Aorta (tissue), 5 donors: ENCODE results near the gene COBL. TPM values are rescaled to one million over a fixed set of nuclear protein-coding genes. Genes with fewer than 3 reads are reported as not detected.
A peak's percentile ranks its signal among the peaks of the same experiment; 100 is the strongest.

Experiments used
- ATAC-seq: fragments of 200-7000 bp; cut with Tn5 transposase; one replicate; pipeline ENCODE4 v1.9.1; 2022; ENCODE audit warnings: moderate library complexity; ENCODE audit not compliant: low FRiP score
- DNase-seq, 2 donors: peaks; one replicate each; pipeline ENCODE4 v3.0.0-alpha.2; 2020
- H3K27ac ChIP-seq, 2 donors: one replicate each; pipeline ENCODE4 v1.5.1; 2013; ENCODE audit warnings: low read length in 2 of 2, mild to moderate bottlenecking in 2 of 2, moderate library complexity in 2 of 2, control low read depth in 1 of 2, inconsistent platforms in 1 of 2, low read depth in 1 of 2
- H3K27me3 ChIP-seq, 2 donors: one replicate each; pipeline ENCODE4 v1.6.1; 2013; ENCODE audit warnings: control low read depth in 1 of 2, low read length in 1 of 2, mild to moderate bottlenecking in 1 of 2, moderate library complexity in 1 of 2; ENCODE audit not compliant: insufficient read depth in 2 of 2, control insufficient read depth in 1 of 2
- H3K36me3 ChIP-seq, 2 donors: one replicate each; pipeline ENCODE4 v1.6.1; 2013; ENCODE audit warnings: control low read depth in 1 of 2, low read length in 1 of 2, mild to moderate bottlenecking in 1 of 2; ENCODE audit not compliant: insufficient read depth in 2 of 2, control insufficient read depth in 1 of 2
- H3K4me1 ChIP-seq, 2 donors: one replicate each; pipeline ENCODE4 v1.6.1; 2013; ENCODE audit warnings: low read length in 2 of 2, control low read depth in 1 of 2, mild to moderate bottlenecking in 1 of 2, moderate library complexity in 1 of 2; ENCODE audit not compliant: insufficient read depth in 2 of 2, control insufficient read depth in 1 of 2
- H3K4me3 ChIP-seq, 2 donors: one replicate each; pipeline ENCODE4 v1.5.1; 2013; ENCODE audit warnings: low read length in 2 of 2, control low read depth in 1 of 2, mild to moderate bottlenecking in 1 of 2
- H3K9me3 ChIP-seq: one replicate; pipeline ENCODE4 v1.6.1; 2013; ENCODE audit warnings: mild to moderate bottlenecking, low read length; ENCODE audit not compliant: control insufficient read depth
- WGBS, 2 donors: extraction: QIAGEN DNeasy Blood & Tissue Kit; methylation state at CpG; one replicate each; pipeline ENCODE4 v1.1.7; 2013; 5-methylcytosine and 5-hydroxymethylcytosine counted together
- intact Hi-C, 2 donors: fragments of 100-400 bp; cut with DNase I; formaldehyde crosslinking; loops; one replicate each; pipeline versions ENCODE4 v1.14.2 to v1.15.0; 2022
- polyA plus RNA-seq, 2 donors: library from polyadenylated mRNA; stranded (reverse); fragments of 200-250 nt; gene quantifications; one replicate each; pipeline ENCODE4 v1.2.3, GENCODE V29; 2013
- total RNA-seq, 2 donors: library from RNA; stranded (reverse); fragmentation: NEBNext Ultra II Directional; extraction: Animal tissue kit (Norgen Biotek cat#: 25700); gene quantifications; one replicate each; pipeline ENCODE4 v1.2.1, GENCODE V29; 2021
- donor health status: healthy with polysubstance abuse.
- donor health status: Bipolar disorder and iron deficiency.
- donor health status: DM: no; HTN: no; CAD: no.
- donor health status: DM: no; HTN: no; CAD: no.
- donor health status: DM: yes; HTN: yes; CAD: no.

The COBL gene
- total and polyA plus RNA-seq, 4 donors, result 0.31 to 5.3 (median 1.1) TPM

- WGBS, 2 donors, result 84 to 85% methylated on average over 21 of the region's 21 CpGs
- Histone ChIP-seq H3K36me3 (no peaks in the 10 kb centered on the region), H3K4me1 (no peaks in the 10 kb centered on the region), H3K27ac (no peak overlapping the region), H3K27me3 (no peaks in the 10 kb centered on the region), H3K4me3 (no peak overlapping the region), H3K9me3 (no peaks in the 10 kb centered on the region)
- DNase-seq, result no peak
- intact Hi-C loops, result no loop called here
- ATAC-seq, result no peak
These were observed 302.6 kb downstream of the COBL start for GRCh38 chr7:51013861-51014511.

GRCh38 chr7:51013218-51013786 lies 303.3 kb downstream of the COBL start:
- Histone ChIP-seq H3K4me3 (no peak overlapping the region), H3K36me3 (no peaks in the 10 kb centered on the region), H3K27ac (no peak overlapping the region), H3K4me1 (no peaks in the 10 kb centered on the region), H3K27me3 (no peaks in the 10 kb centered on the region), H3K9me3 (no peaks in the 10 kb centered on the region)
- DNase-seq (no peak), ATAC-seq (no peak)
- intact Hi-C loops, result no loop called here
- 76 to 78% methylated on average over 17 of the region's 17 CpGs for WGBS, 2 donors

- WGBS, 2 donors, result 79 to 83% methylated on average over 8 of the region's 8 CpGs
- DNase-seq (peak in 1 of 2 donors; percentile 64), ATAC-seq (no peak)
- H3K27me3 ChIP-seq, result no peaks in the 10 kb centered on the region
- intact Hi-C loops, result no loop called here
- no peak overlapping the region for H3K4me3 ChIP-seq
- no peaks in the 10 kb centered on the region for H3K36me3 ChIP-seq
- no peaks in the 10 kb centered on the region for H3K4me1 ChIP-seq
- H3K27ac ChIP-seq, result no peak overlapping the region
- H3K9me3 ChIP-seq, result no peaks in the 10 kb centered on the region
These were observed 303.9 kb downstream of the COBL start for GRCh38 chr7:51012569-51013217.

- ATAC-seq (no peak), DNase-seq (no peak)
- 88 to 93% methylated on average over 7 of the region's 7 CpGs for WGBS, 2 donors
- H3K4me1 ChIP-seq, result no peaks in the 10 kb centered on the region
- H3K9me3 ChIP-seq, result no peaks in the 10 kb centered on the region
- H3K4me3 ChIP-seq, result no peak overlapping the region
- intact Hi-C loops, result no loop called here
- no peaks in the 10 kb centered on the region for H3K36me3 ChIP-seq
- no peak overlapping the region for H3K27ac ChIP-seq
- no peaks in the 10 kb centered on the region for H3K27me3 ChIP-seq
These were observed 304.8 kb downstream of the COBL start for GRCh38 chr7:51011710-51012350.

- intact Hi-C loops, result no loop called here
- no peak overlapping the region for H3K27ac ChIP-seq
- H3K27me3 ChIP-seq, result no peaks in the 10 kb centered on the region
- H3K9me3 ChIP-seq, result no peaks in the 10 kb centered on the region
- no peaks in the 10 kb centered on the region for H3K36me3 ChIP-seq
- WGBS, 2 donors, result 84% methylated on average over 7 of the region's 7 CpGs
- H3K4me1 ChIP-seq, result no peaks in the 10 kb centered on the region
- ATAC-seq (no peak), DNase-seq (no peak)
- no peak overlapping the region for H3K4me3 ChIP-seq
These were observed 306.1 kb downstream of the COBL start for GRCh38 chr7:51010534-51010933.

GRCh38 chr7:51009716-51010496 lies 306.7 kb downstream of the COBL start:
- WGBS, 2 donors, result 66 to 67% methylated on average over 17 of the region's 17 CpGs
- DNase-seq, result peak in 1 of 2 donors; percentile 75
- no peak for ATAC-seq
- intact Hi-C loops, result no loop called here
- Histone ChIP-seq H3K27ac (no peak overlapping the region), H3K27me3 (no peaks in the 10 kb centered on the region), H3K4me1 (no peaks in the 10 kb centered on the region), H3K36me3 (no peaks in the 10 kb centered on the region), H3K9me3 (no peaks in the 10 kb centered on the region), H3K4me3 (no peak overlapping the region)

GRCh38 chr7:51007551-51008505 lies 308.8 kb downstream of the COBL start:
- ATAC-seq, result no peak
- WGBS, 2 donors, result 93 to 94% methylated on average over 21 of the region's 21 CpGs

More at GRCh38 chr7:51007551-51008505, 308.8 kb downstream of the COBL start:
- intact Hi-C loops, result no loop called here
- H3K36me3 ChIP-seq, result no peaks in the 10 kb centered on the region
- no peaks in the 10 kb centered on the region for H3K4me1 ChIP-seq
- DNase-seq, result no peak
- no peak overlapping the region for H3K27ac ChIP-seq
- H3K9me3 ChIP-seq, result no peaks in the 10 kb centered on the region
- H3K4me3 ChIP-seq, result no peak overlapping the region
- H3K27me3 ChIP-seq, result no peaks in the 10 kb centered on the region
